ENCODE data around the gene ZNF775.

The ZNF775 gene

GRCh38 chr7:150378853-150379440 lies at the start of gene ZNF775:
Gene ZNF775 (plus strand): TSS chr7:150379330. CDS start chr7:150388471, 9,141 bp downstream.
- DNase-seq (ENCODE audit: low read depth), result peak; percentile 79

- DNase-seq (ENCODE audit: low read depth), result no peak
These were observed 49.6 kb upstream of the ZNF775 start for GRCh38 chr7:150329331-150330120.

- DNase-seq (ENCODE audit: low read depth), result no peak
These were observed 48.8 kb upstream of the ZNF775 start for GRCh38 chr7:150330211-150330885.

GRCh38 chr7:150332852-150333635 lies 46.1 kb upstream of the ZNF775 start:
- no peak for DNase-seq (ENCODE audit: low read depth)

GRCh38 chr7:150333659-150334058 lies 45.5 kb upstream of the ZNF775 start:
- no peak for DNase-seq (ENCODE audit: low read depth)

DNA sequence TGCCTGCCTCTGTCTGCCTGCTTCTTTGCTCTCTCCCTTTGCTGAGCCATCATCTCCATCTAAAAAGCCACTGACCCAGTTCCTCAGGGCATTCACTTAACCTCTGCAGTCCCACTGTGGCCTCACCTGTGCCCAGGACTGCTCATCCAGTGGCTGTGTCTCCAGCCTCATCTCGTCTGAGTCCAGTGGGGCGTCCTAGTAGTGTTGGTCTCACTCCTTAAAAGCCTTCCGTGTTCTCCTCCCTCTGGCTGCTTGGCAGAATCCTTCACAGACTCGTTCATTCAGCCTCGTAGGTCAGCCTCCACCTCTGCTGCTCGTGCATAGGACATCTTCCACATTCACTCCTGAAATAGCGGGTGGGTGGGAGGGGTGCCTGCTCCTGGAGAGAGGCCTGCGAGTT lies 45.0 kb upstream of the ZNF775 start:
- DNase-seq (ENCODE audit: low read depth), result no peak

- DNase-seq (ENCODE audit: low read depth), result no peak
These were observed 43.9 kb upstream of the ZNF775 start for GRCh38 chr7:150335108-150335773.

GRCh38 chr7:150335774-150336112 lies 43.4 kb upstream of the ZNF775 start:
- DNase-seq (ENCODE audit: low read depth), result no peak

- DNase-seq (ENCODE audit: low read depth), result no peak
These were observed 42.4 kb upstream of the ZNF775 start for GRCh38 chr7:150336746-150337145.

DNA sequence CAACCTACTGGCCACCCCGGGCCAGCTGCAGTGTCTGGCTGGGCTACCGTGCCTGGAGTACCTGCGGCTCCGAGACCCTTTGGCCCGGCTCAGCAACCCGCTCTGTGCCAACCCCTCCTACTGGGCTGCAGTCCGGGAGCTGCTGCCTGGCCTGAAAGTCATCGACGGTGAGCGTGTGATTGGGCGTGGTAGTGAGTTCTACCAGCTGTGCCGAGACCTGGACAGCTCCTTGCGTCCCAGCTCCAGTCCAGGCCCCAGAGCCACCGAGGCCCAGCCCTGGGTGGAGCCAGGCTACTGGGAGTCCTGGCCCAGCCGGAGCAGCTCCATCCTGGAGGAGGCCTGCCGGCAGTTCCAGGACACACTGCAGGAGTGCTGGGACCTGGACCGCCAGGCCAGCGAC lies 42.0 kb upstream of the ZNF775 start:
- no peak for DNase-seq (ENCODE audit: low read depth)

GRCh38 chr7:150337659-150338081 lies 41.5 kb upstream of the ZNF775 start:
- no peak for DNase-seq (ENCODE audit: low read depth)

DNA sequence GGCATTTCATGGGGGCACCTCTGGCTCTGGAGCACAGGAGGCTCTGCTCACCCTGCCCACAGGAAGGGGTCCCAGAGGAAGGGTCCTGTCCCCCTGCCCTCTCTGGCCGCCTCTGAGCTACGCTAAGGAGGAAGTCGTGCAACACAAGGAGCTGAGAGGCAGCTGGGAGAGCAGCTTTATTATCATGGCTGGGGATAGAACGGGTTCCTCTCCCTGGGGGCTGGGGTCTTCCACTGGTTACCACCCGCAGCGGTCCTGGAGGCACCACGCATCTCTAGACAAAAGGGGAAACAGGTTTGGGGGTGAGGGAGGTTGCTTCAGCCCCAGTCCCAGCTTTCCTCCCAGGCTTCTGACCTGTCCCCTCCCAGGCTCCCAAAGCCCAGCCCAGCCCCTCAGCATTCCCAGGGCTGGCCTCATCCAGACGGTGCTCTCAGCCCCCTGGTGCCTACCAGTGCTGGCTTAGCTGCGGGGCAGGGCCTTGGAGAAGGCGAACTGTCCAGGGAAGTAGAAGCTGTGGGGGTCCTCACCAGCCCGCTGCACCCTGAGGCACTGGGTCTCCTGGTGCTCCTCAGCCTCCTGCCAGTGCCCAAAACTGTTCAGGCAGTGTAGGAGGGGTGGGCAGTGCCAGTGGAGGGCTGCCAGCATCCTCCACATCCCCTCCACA lies 40.8 kb upstream of the ZNF775 start:
- DNase-seq (ENCODE audit: low read depth), result no peak

DNA sequence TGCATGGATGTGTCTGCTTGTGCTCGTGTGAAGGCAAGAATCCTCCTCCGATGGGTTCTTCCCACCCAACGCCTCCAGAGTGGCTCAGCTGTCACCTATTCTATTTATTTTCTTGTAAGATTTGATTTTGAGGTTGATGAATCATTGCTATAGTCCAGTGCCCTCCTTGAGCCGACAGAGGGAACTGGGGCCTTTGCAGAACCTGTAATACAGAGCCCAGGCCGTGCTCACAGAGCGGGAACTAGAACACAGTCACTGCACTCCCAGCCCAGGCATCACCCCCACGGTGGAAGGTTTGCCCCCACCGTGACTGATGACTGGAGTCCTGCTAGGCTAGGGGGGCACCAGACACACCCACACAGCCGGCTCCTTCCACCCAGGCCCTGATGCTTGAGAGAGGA lies 39.7 kb upstream of the ZNF775 start:
- DNase-seq (ENCODE audit: low read depth), result no peak

DNA sequence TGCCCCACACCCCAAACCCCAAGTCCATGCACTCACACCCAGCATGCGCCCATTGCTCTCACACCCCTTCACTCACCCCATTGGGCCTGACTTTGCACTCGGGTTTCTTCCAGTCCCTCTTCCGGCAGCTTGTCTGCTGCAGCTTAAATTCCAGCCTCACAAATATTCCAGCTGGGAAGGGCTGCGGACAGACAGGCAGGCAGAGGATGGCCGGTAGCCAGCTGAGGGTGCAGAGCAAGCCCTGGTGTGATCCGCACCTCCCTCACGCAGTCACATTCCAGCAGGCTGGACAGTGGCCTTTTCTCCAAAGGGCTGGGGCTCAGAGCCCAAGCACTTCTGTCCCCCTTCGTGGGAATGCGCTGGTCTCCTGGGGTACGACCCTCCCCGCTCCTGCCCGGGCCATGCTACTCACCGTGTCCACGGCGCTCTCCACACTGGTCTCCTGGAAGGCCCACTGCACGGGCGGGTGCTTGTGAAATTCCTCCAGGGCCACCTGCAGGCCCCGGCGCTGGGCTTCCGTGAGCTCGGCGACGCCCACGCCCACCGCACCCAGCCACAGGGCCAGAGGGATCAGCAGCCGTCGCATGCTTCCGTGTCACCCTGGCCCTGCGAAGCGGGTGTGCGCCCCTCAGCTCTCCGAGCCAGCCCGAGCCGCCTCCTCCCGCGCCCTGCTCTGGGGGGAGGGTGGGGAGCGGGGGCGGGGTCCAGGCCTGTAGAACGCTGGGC lies 38.9 kb upstream of the ZNF775 start:
- no peak for DNase-seq (ENCODE audit: low read depth)

- no peak for DNase-seq (ENCODE audit: low read depth)
These were observed 38.3 kb upstream of the ZNF775 start for GRCh38 chr7:150340875-150341262.

DNA sequence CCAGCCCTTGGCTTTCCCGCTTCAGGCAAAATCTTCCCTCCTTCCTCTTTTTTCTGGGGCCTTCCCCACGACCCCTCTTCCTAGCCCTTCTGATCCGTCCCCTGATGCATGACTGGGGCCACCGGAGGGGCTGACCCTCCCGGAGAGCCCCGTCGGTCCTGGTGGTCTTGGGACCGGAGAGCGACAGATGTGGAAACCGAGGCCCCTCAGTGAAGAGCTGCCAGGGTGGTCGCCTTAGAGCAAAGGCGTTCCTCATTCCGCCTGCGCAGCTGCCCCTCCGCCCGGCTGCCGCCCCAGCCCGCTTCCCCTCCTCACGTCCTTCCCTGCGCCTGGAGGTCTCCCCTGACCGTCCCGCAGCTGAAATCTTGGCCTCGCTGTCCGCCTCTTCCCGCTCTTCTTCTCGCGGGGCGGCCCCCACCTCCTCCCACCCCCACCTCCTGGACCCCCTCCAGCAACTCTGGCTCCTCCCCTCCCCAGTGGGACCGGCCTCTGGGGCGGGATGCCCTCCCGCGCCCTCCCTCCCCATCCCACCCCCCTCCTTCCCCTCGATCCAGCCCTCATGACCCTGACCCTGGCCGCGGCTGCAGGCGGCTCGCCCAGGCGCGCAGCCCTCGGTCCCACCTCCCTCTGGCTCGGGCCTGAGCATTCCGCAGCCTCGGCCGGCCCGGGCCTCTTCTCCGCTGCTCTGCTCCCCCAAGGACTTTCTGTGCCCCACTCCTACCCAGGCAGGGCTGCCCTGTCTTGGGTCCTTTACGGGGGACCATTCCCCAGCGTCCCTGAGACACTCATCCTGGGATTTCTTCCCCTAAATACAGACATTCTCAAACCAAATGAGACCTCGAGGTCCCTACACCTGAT lies 37.6 kb upstream of the ZNF775 start, which contains the start of gene RARRES2:
Gene RARRES2 (minus strand): TSS at position 367 of the 858 bp plus-strand sequence. CDS start 1,020 bp downstream, outside the sequence.
- no peak for DNase-seq (ENCODE audit: low read depth)

DNA sequence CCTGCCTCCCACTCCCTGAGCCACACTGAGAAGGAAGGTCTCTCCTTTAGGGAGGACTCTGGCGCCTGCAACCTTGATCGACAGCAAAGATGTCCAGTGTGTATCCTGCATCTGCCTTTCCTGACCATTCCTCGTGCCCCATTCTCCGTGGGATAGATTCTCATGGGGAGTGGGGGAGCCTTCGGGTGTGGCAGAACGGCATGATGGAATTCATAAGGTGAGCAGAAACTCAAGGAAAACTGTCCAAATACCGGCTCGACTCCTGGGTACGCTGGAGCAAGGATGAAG lies 37.1 kb upstream of the ZNF775 start:
- no peak for DNase-seq (ENCODE audit: low read depth)

DNA sequence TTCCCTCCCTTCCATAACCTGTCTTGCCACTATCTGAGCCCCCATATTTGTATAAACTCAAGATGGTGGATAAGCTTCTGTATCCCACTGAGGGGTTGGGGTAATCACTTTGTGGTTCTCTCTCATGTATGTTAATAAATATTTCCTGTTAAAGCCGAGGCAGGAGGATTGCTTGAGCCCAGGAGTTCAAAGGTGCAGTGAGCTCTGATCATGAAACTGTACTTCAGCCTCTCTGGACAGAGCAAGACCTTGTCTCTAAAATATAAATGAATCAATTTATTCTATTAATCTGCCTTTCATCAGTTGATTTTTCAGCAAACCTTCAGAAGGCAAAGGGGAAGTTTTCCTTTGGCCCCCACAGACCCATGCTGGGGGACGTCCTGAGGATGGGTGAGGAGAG lies 35.9 kb upstream of the ZNF775 start:
- no peak for DNase-seq (ENCODE audit: low read depth)

DNA sequence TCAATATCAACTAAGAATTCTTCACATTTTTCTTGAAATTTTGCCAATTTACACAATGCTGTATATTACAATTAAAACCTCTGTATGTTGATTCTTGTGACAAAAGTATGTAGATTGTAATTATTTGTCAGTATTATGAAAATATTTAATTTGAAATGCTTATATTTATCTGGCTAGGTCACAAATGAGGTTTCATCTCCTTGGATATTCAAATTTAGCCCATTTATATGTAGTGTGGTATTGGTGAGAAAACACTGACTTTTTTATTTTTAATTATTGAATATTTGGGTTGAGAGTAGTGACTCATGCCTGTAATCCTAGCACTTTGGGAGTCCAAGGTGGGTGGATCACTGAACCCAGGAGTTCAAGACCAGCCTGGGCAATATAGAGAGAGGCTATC lies 34.8 kb upstream of the ZNF775 start:
- no peak for DNase-seq (ENCODE audit: low read depth)

DNA sequence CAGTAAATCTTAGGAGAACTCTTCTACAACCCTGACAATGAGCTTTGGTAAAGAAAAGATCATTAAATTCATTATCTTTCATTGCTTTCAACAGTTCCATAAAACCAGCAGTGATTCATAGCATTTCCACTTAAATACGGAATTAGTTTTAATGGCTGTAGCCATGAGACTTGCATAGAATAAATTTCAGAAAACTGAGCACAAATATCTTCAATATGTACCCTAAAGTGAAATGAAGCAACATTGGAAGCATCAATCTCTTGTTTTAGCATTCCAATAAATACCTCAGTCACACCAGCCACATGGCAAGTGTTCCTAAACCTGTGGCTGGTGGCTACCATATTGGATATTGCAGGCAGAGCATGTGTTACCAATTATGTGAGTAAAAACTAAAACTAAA lies 34.1 kb upstream of the ZNF775 start:
- no peak for DNase-seq (ENCODE audit: low read depth)

All from stimulated activated CD8-positive, alpha-beta memory T cell treated with anti-CD3 and anti-CD28 coated beads, Interleukin-15, amount 100 ng/mL, for 1 hour (primary cell).